HUDEP-2 (cell line): ENCODE measurements around the gene CALML6.
"Not testable (repeated sequence)": the region's sequence is repeated elsewhere in the genome, so short reads cannot be mapped to it uniquely, and the experiment has no call there.

Experiments
- DNase-seq, 76 experiments: peaks; one replicate each; lab custom pipeline; 2025; ENCODE audit not compliant: unreplicated experiment in 76 of 76; lab: John Stamatoyannopoulos, UW

The CALML6 gene, protein sequence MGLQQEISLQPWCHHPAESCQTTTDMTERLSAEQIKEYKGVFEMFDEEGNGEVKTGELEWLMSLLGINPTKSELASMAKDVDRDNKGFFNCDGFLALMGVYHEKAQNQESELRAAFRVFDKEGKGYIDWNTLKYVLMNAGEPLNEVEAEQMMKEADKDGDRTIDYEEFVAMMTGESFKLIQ

GRCh38 chr1:1914971-1915692 lies at the start of gene CALML6:
Gene CALML6 (plus strand): TSS chr1:1915260. CDS start chr1:1915281, 21 bp downstream.
- DNase-seq: no peak

DNA sequence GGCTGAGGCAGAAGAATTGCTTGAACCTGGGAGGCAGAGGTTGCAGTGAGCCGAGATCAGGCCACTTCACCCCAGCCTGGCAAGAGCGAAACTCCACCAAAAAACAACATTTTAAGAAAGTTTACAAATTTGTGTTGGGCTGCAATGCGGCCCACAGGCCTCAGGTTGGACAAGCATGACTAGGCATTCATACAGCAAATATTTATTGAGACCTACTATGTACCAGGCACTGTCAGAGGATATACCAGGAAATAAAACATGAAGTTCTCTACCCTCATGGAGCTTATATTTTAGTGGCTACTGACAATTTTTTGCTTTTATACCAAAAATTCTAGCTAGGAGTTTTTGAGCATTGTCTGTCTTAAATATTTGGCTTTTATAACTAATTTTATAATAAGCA lies 47.9 kb upstream of the CALML6 start:
- no peak for DNase-seq

- no peak for DNase-seq
Observed at GRCh38 chr1:1869469-1869868, 45.6 kb upstream of the CALML6 start.

DNA sequence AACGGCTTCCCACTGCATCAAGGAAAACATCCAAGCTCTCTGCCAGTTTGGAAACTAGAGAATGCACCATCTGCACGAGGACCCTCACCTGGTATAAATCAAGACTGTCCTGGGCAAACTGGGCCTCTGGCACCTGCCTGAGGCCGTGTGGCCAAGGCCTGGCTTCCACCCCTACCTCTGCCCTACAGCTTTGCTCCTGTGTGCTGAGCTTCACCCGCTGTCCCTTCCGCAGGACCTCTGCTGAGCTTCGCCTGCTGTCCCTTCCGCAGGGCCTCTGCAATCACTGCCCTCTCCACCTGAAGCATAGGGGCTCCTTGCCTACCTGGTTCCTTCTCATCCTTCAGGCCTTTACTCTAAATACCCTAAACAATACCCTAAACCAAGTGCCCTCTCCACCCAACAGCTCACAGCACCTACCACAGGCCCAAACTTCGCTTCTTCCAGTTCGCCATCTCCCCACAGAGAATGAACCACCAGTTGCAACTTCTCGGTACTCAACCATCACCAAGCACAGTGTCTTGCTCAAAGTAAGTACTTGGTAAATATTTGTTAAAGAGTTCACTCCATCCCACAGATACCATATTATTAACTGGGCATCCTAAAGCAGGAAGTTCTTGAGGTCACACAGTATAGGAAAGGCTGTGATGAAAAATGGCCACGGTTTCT lies 42.6 kb upstream of the CALML6 start:
- DNase-seq: no peak

DNA sequence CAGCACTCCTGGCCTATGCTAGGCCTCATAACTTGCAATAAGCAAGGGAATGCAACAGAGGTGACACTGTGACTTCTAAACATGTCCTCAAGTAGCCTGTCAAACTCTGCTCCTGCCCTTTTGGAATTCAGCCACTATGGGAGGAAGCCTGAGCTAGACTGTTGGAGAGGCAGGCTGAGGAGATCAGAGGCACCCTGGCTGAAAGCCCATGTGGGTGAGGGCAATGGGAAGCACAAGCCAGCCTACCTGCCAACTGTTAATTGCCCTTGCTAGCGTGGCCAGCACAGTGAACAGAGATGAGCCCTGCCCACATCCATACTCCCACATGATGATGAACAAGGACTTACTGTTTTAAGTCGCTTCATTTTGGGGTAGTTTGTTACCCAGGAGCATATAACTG lies 41.9 kb upstream of the CALML6 start:
- DNase-seq: peak in 1 of 76 experiments; percentile 4

DNA sequence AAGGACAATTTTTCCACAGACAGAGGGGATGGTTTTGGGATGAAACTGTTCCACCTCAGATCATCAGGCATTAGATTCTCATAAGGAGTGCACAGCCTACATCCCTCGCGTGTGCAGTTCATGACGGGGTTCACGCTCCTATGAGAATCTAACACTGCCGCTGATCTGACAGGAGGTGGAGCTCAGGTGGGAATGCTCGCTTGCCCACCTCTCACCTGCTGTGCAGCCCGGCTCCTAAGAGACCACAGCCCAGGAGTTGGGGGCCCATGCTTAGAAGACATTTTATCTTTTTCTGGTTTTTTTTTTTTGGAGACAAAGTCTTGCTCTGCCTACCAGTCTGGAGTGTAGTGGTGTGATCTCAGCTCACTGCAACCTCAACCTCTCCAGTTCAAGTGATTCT lies 40.2 kb upstream of the CALML6 start:
- DNase-seq: no peak

DNA sequence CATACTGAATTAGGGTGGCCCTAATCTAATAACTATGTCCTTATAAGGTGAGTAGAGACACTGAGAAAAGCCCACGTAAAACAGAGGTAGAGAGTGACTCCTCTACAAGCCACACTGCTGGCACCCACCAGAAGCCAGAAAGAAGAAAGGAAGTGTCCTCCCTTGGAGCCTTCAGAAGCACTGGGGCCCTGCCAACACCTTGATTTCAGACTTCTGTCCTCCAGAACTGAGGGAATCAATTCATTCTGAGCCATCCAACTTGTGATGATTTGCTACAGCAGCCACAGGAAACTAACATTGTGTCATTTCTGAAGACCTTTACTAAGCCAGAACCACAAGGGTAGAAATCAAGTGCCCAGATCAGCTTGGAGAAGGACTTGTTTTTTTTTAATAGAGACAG lies 39.1 kb upstream of the CALML6 start:
- no peak for DNase-seq

GRCh38 chr1:1876335-1876930 lies 38.6 kb upstream of the CALML6 start:
- DNase-seq: no peak

DNA sequence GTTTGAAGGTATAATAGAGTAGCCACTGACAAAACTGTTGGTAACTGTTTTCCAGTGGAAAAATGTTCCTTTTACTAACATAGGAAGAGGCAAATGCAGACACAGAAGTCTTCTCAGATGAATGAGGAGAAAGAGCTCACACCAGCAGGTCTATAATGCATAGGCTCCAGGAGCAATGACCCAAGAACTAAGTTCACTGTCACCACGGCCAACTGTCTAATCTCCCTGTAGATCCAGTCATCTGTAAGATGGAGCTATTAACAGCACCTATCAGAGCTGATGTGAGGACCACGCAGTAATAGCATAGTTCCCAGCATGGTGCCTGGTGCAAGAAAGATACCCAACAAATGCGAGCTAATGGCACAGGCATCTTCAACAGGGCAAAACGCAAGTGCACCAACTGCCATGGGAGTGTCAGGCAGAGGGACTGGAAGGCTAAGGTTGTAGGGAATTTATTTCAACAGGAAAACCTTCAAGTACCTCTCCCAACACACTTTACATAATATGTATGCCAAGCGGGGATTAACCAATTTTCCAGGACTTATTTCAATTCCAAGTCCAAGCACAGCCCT lies 37.1 kb upstream of the CALML6 start:
- no peak for DNase-seq

DNA sequence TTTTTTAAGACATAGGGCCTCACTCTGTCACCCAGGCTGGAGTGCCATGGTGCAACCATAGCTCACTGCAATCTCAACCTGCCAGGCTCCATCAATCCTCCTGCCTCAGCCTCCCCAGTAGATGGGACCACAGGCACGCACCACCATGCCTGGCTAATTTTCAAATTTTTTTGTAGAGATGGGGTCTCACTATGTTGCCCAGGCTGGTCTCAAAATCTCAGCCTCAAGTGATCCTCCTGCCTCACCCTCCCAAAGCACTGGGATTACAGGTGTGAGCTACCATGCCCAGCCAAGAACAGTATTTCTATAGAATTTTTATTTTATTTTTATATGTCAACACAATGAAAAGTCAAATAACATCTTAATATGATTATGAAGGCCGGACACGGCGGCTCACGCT lies 35.1 kb upstream of the CALML6 start:
- no peak for DNase-seq

GRCh38 chr1:1880617-1881312 lies 34.3 kb upstream of the CALML6 start:
- DNase-seq: peak in 2 of 76 experiments; percentile 10 to 23

- no peak for DNase-seq
Observed at GRCh38 chr1:1881727-1882126, 33.3 kb upstream of the CALML6 start.

DNA sequence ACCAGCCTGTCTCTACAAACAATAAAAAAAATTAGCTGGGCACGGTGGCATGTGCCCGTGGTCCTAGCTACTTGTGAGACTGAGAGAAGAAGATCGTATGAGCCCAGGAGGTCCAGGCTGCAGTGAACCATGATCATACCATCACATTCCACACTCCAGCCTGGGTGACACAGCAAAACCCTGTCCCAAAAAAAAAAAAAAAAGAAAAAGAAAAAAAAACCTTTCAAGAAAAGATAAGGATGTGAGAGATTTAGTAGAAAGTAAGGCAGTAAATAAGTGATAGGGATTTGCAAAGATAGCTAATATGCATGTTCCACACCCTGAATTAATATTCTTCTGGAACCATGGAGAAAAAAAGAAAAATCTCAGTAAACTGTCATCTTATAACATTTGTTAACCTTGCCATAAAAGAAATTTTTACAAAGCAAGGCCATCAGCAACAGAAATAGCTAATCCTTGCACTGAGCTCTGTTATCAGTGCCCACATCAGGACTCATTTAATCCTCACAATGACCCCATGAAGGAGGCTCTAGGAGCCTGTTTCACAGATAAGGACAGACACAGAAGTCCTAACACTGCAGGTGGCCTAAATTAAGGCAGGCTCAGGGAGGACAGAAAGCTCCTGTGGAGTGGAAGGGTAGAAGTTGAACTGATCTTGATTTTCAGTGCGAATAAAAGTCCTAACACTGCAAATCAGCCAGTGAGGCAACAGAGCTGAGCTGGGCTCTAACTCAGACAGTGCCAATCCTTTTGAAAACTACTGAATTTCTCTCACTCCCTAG lies 31.8 kb upstream of the CALML6 start:
- peak in 12 of 76 experiments; percentile 5 to 44 (median 28) for DNase-seq

DNA sequence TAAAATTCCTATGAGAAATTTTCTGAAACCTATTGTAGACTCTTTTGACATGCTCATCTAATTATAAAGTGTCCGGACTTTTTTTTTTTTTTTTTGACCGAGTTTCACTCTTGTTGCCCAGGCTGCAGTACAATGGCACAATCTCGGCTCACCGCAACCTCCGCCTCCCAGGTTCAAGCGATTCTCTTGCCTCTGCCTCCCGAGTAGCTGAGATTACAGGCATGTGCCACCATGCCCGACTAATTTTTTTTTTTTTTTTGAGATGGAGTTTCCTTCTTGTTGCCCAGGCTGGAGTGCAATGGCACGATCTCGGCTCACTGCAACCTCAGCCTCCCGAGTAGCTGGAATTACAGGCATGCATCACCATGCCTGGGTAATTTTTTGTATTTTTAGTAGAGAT lies 31.2 kb upstream of the CALML6 start:
- DNase-seq: not testable (repeated sequence)

- DNase-seq: peak in 3 of 76 experiments; percentile 12 to 30 (median 21)
Observed at GRCh38 chr1:1889090-1889750, 25.8 kb upstream of the CALML6 start.

DNA sequence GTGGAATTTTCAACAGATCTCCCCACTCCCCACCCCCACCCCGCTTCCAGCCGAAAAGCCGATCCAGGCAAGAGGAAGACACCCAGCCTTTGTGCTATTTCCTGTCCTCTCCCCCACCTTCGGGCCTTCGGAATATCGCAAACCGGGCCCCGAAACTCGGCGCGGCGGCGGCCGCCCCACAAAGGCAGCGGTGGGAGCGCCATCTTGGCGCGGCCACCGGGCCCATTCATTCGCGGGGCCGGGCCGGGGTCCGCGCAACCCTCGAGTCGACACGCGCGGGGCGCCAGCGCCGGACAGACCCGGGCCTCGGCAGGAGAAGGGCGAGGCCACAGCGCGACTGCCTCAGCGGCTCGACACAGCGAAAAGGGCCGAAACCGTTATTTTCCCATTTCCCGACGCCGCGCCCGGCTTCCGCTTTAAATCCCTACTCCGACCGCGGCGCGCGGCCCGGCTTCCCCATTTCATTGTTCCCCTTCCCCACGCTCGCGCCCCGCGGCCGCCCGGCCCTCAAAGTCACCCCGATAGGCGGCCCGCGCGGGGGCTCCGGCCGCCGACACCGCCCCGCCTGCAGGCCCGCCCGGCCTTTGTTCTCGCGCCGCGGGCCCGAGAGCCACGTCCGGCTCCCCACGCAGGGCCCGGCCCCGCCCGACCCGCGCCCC lies 25.1 kb upstream of the CALML6 start:
- peak in 15 of 76 experiments; percentile 12 to 43 (median 27) for DNase-seq

- DNase-seq: peak in 71 of 76 experiments; percentile 17 to 91 (median 77)
Observed at GRCh38 chr1:1890506-1891348, 24.3 kb upstream of the CALML6 start, which contains the start of gene GNB1. Gene GNB1 (minus strand): TSS chr1:1891087. CDS start chr1:1825453, 65,634 bp downstream.
